OCI-LY1 (cell line): ENCODE data around the gene ANKDD1B.

Experiments
- H2AFZ ChIP-seq: fragments of 200-600 bp; sonication (generic), shearing (Covaris generic); 2 replicates; pipeline ENCODE4 v1.6.0; 2014; ENCODE audit warnings: antibody characterized with exemption, mild to moderate bottlenecking, low read length
- H3F3A ChIP-seq: fragments of 200-600 bp; sonication (generic), shearing (Covaris generic); 2 replicates; pipeline ENCODE4 v1.6.0; 2014; ENCODE audit warnings: mild to moderate bottlenecking, antibody characterized with exemption, low read length, moderate library complexity; ENCODE audit not compliant: insufficient read depth
- H3K27ac ChIP-seq: fragments of 200-600 bp; sonication (generic); 2 replicates; pipeline ENCODE4 v1.5.1; 2014; ENCODE audit warnings: low read length, mixed run types, mild to moderate bottlenecking, low read depth; ENCODE audit not compliant: poor library complexity, severe bottlenecking
- H3K27me3 ChIP-seq: fragments of 200-600 bp; sonication (generic); 2 replicates; pipeline ENCODE4 v1.6.0; 2014; ENCODE audit warnings: antibody characterized with exemption, mild to moderate bottlenecking, low read length, moderate library complexity; ENCODE audit not compliant: insufficient read depth
- H3K36me3 ChIP-seq: fragments of 200-600 bp; sonication (generic); 2 replicates; pipeline ENCODE4 v1.6.1; 2014; ENCODE audit warnings: mild to moderate bottlenecking, antibody characterized with exemption, low read length, moderate library complexity, mixed read lengths; ENCODE audit not compliant: insufficient read depth
- H3K4me1 ChIP-seq: fragments of 200-600 bp; sonication (generic); 2 replicates; pipeline ENCODE4 v1.5.1; 2014; ENCODE audit warnings: mild to moderate bottlenecking, low read length, moderate library complexity; ENCODE audit not compliant: insufficient read depth, severe bottlenecking
- H3K4me2 ChIP-seq: fragments of 200-600 bp; sonication (generic), shearing (Covaris generic); 2 replicates; pipeline ENCODE4 v1.6.1; 2014; ENCODE audit warnings: low read length
- H3K4me3 ChIP-seq: fragments of 200-600 bp; sonication (generic); 2 replicates; pipeline ENCODE4 v1.5.1; 2014; ENCODE audit warnings: low read length, low read depth, mild to moderate bottlenecking, mixed read lengths; ENCODE audit not compliant: poor library complexity, severe bottlenecking
- H3K79me2 ChIP-seq: fragments of 200-600 bp; shearing (Covaris generic); 2 replicates; pipeline ENCODE4 v1.6.1; 2016; ENCODE audit warnings: mixed run types, low read length, mixed read lengths; ENCODE audit not compliant: insufficient read depth
- H3K9ac ChIP-seq: fragments of 200-600 bp; sonication (generic), shearing (Covaris generic); 2 replicates; pipeline ENCODE4 v1.6.1; 2014; ENCODE audit warnings: mild to moderate bottlenecking, low read length, mixed read lengths
- H3K9me2 ChIP-seq: fragments of 200-600 bp; sonication (generic), shearing (Covaris generic); 2 replicates; pipeline ENCODE4 v1.6.1; 2014; ENCODE audit warnings: low read depth, mild to moderate bottlenecking, low read length, mixed read lengths
- H3K9me3 ChIP-seq: fragments of 200-600 bp; shearing (Covaris generic); 2 replicates; pipeline ENCODE4 v1.6.1; 2014; ENCODE audit warnings: low read length, mixed read lengths
- H4K20me1 ChIP-seq: fragments of 200-600 bp; sonication (generic), shearing (Covaris generic); 2 replicates; pipeline ENCODE4 v1.6.0; 2016; ENCODE audit warnings: mild to moderate bottlenecking, low read length; ENCODE audit not compliant: insufficient read depth
- CTCF ChIP-seq: fragments of 200-600 bp; sonication (generic), shearing (Covaris generic); IDR thresholded peaks from 2 replicates; pipeline ENCODE4 v1.5.1; 2017; ENCODE audit warnings: mild to moderate bottlenecking, antibody characterized with exemption, low read length, moderate library complexity, mixed read lengths
- EZH2 ChIP-seq: fragments of 200-600 bp; sonication (generic), shearing (Covaris generic); IDR thresholded peaks from 2 replicates; pipeline ENCODE4 v1.8.0; 2017; ENCODE audit warnings: borderline replicate concordance, mixed run types, mild to moderate bottlenecking, antibody characterized with exemption, low read length, moderate library complexity, mixed read lengths

Gene ANKDD1B

GRCh38 chr5:75706775-75707174 is 95.5 kb downstream of the ANKDD1B start:
- H3K9me2 ChIP-seq: no peaks in the 10 kb centered on the region

GRCh38 chr5:75707911-75708509 is 96.8 kb downstream of the ANKDD1B start:
- no peaks in the 10 kb centered on the region for H3F3A ChIP-seq
- no peak for TF ChIP-seq CTCF
- no peak for TF ChIP-seq EZH2
- no peak overlapping the region for H3K4me2 ChIP-seq
- no peaks in the 10 kb centered on the region for H4K20me1 ChIP-seq
- H3K27ac ChIP-seq: no peak overlapping the region
- no peaks in the 10 kb centered on the region for H3K9me3 ChIP-seq
- H3K4me1 ChIP-seq: no peaks in the 10 kb centered on the region
- no peaks in the 10 kb centered on the region for H3K9me2 ChIP-seq
- peaks cover 17% of the 10 kb centered on the region for H3K79me2 ChIP-seq
- peaks cover 78% of the 10 kb centered on the region for H3K36me3 ChIP-seq
- H3K27me3 ChIP-seq: no peaks in the 10 kb centered on the region
- no peak overlapping the region for H3K4me3 ChIP-seq
- no peak overlapping the region for H2AFZ ChIP-seq
- H3K9ac ChIP-seq: no peak overlapping the region

More at GRCh38 chr5:75706775-75707174, 95.5 kb downstream of the ANKDD1B start:
- no peaks in the 10 kb centered on the region for H3K27me3 ChIP-seq
- no peaks in the 10 kb centered on the region for H3K9me3 ChIP-seq
- no peak overlapping the region for H3K9ac ChIP-seq
- no peak overlapping the region for H3K4me2 ChIP-seq
- H3K27ac ChIP-seq: no peak overlapping the region
- peaks cover 78% of the 10 kb centered on the region for H3K36me3 ChIP-seq
- H3K4me1 ChIP-seq: no peaks in the 10 kb centered on the region
- TF ChIP-seq CTCF: no peak
- no peaks in the 10 kb centered on the region for H4K20me1 ChIP-seq
- H3K79me2 ChIP-seq: peaks cover 12% of the 10 kb centered on the region
- no peak overlapping the region for H2AFZ ChIP-seq
- no peaks in the 10 kb centered on the region for H3F3A ChIP-seq
- no peak overlapping the region for H3K4me3 ChIP-seq

GRCh38 chr5:75710637-75711036 is 99.4 kb downstream of the ANKDD1B start:
- no peaks in the 10 kb centered on the region for H3F3A ChIP-seq
- H3K4me3 ChIP-seq: no peak overlapping the region
- H3K36me3 ChIP-seq: peaks cover 74% of the 10 kb centered on the region
- no peaks in the 10 kb centered on the region for H4K20me1 ChIP-seq
- H3K9me3 ChIP-seq: no peaks in the 10 kb centered on the region
- no peak overlapping the region for H3K27ac ChIP-seq
- H3K4me1 ChIP-seq: peaks cover 3% of the 10 kb centered on the region
- peaks cover 34% of the 10 kb centered on the region for H3K79me2 ChIP-seq
- TF ChIP-seq CTCF: no peak
- TF ChIP-seq EZH2: no peak
- H3K9me2 ChIP-seq: no peaks in the 10 kb centered on the region
- no peak overlapping the region for H2AFZ ChIP-seq
- no peak overlapping the region for H3K4me2 ChIP-seq
- H3K27me3 ChIP-seq: no peaks in the 10 kb centered on the region
- H3K9ac ChIP-seq: no peak overlapping the region
